HEK293 (cell line): Measurements from ENCODE around the gene TTC9C.

ENCODE experiments used
- CTCF ChIA-PET: fragments of 350-600 bp; formaldehyde crosslinking; extraction: SDS; loops from one replicate; lab custom pipeline; 2021; ENCODE audit warnings: antibody characterized with exemption; lab: Yijun Ruan, JAX
- POLR2A ChIA-PET: fragments of 300-600 bp; formaldehyde crosslinking; extraction: SDS; loops from one replicate; lab custom pipeline; 2020; ENCODE audit warnings: antibody characterized with exemption, inconsistent platforms; lab: Yijun Ruan, JAX
- H3K27ac ChIP-seq: fragments of 200-500 bp; sonication (Bioruptor generic); 2 replicates; pipeline ENCODE4 v1.5.1; 2014; ENCODE audit warnings: low read depth, low read length, control low read depth, inconsistent platforms; ENCODE audit errors: extremely low read depth
- H3K36me3 ChIP-seq, 2 experiments: fragments of 200-500 bp in 1 of 2; sonication (Bioruptor generic) in 1 of 2; 1 replicate in 1 of 2; 2 replicates in 1 of 2; pipeline ENCODE4 v1.5.1; 2014 to 2017; ENCODE audit warnings: inconsistent platforms in 2 of 2, low read length in 2 of 2; ENCODE audit not compliant: control insufficient read depth in 2 of 2, insufficient read depth in 1 of 2
- H3K4me1 ChIP-seq: fragments of 200-500 bp; sonication (Bioruptor generic); 2 replicates; pipeline ENCODE4 v1.5.1; 2014; ENCODE audit warnings: mild to moderate bottlenecking, low read length, inconsistent platforms; ENCODE audit not compliant: control insufficient read depth, insufficient read depth
- H3K4me3 ChIP-seq: 2 replicates; pipeline ENCODE4 v1.5.1; 2011; ENCODE audit warnings: low read depth, mild to moderate bottlenecking, control low read depth, low read length, moderate library complexity
- H3K9me3 ChIP-seq: fragments of 200-500 bp; sonication (Bioruptor generic); 2 replicates; pipeline ENCODE4 v1.5.1; 2014; ENCODE audit warnings: low read depth, low read length, inconsistent platforms; ENCODE audit not compliant: control insufficient read depth, insufficient read depth
- GLIS2 ChIP-seq: fragments of 450-650 bp; formaldehyde crosslinking; IDR thresholded peaks from 2 replicates; pipeline ENCODE4 v1.5.1; 2016; ENCODE audit warnings: missing biosample characterization, missing genetic modification characterization
- KLF10 ChIP-seq: fragments of 450-650 bp; IDR thresholded peaks from 2 replicates; pipeline ENCODE4 v1.5.1; 2018; ENCODE audit warnings: missing biosample characterization, mild to moderate bottlenecking, missing genetic modification characterization
- KLF9 ChIP-seq: fragments of 450-650 bp; formaldehyde crosslinking; IDR thresholded peaks from 2 replicates; pipeline ENCODE4 v1.5.1; 2016; ENCODE audit warnings: missing biosample characterization, missing genetic modification characterization, low read depth
- SCRT2 ChIP-seq: fragments of 450-650 bp; formaldehyde crosslinking; IDR thresholded peaks from 2 replicates; pipeline ENCODE4 v1.5.1; 2016; ENCODE audit warnings: missing biosample characterization, missing genetic modification characterization
- SP3 ChIP-seq: fragments of 450-650 bp; formaldehyde crosslinking; IDR thresholded peaks from 2 replicates; pipeline ENCODE4 v1.5.1; 2016; ENCODE audit warnings: missing biosample characterization, missing genetic modification characterization
- SP7 ChIP-seq: fragments of 450-650 bp; formaldehyde crosslinking; IDR thresholded peaks from 2 replicates; pipeline ENCODE4 v1.5.1; 2016; ENCODE audit warnings: missing biosample characterization, missing genetic modification characterization
- YY2 ChIP-seq: fragments of 450-650 bp; formaldehyde crosslinking; IDR thresholded peaks from 2 replicates; pipeline ENCODE4 v1.5.1; 2016; ENCODE audit warnings: missing biosample characterization, missing genetic modification characterization
- ZBTB8A ChIP-seq: fragments of 450-650 bp; formaldehyde crosslinking; IDR thresholded peaks from 2 replicates; pipeline ENCODE4 v1.5.1; 2016; ENCODE audit warnings: missing biosample characterization, missing genetic modification characterization
- ZNF133 ChIP-seq: fragments of 450-650 bp; formaldehyde crosslinking; IDR thresholded peaks from 2 replicates; pipeline ENCODE4 v1.5.1; 2016; ENCODE audit warnings: missing biosample characterization, missing genetic modification characterization
- ZNF202 ChIP-seq: fragments of 450-650 bp; formaldehyde crosslinking; IDR thresholded peaks from 2 replicates; pipeline ENCODE4 v1.5.1; 2016; ENCODE audit warnings: missing biosample characterization, missing genetic modification characterization, borderline replicate concordance
- ZNF610 ChIP-seq: fragments of 450-650 bp; formaldehyde crosslinking; IDR thresholded peaks from 2 replicates; pipeline ENCODE4 v1.5.1; 2016; ENCODE audit warnings: missing biosample characterization, missing genetic modification characterization, borderline replicate concordance
- ZNF660 ChIP-seq: fragments of 450-650 bp; IDR thresholded peaks from 2 replicates; pipeline ENCODE4 v1.5.1; 2018; ENCODE audit warnings: missing biosample characterization, mild to moderate bottlenecking, missing genetic modification characterization
- ZNF776 ChIP-seq: fragments of 450-650 bp; formaldehyde crosslinking; IDR thresholded peaks from 2 replicates; pipeline ENCODE4 v1.5.0; 2017; ENCODE audit warnings: missing biosample characterization, missing genetic modification characterization, borderline replicate concordance
- ZNF777 ChIP-seq: fragments of 450-650 bp; formaldehyde crosslinking; IDR thresholded peaks from 2 replicates; pipeline ENCODE4 v1.5.1; 2017; ENCODE audit warnings: missing biosample characterization, missing genetic modification characterization, borderline replicate concordance
- ZSCAN16 ChIP-seq: fragments of 450-650 bp; formaldehyde crosslinking; IDR thresholded peaks from 2 replicates; pipeline ENCODE4 v1.5.1; 2016; ENCODE audit warnings: missing biosample characterization, missing genetic modification characterization
- ZXDB ChIP-seq: fragments of 450-650 bp; formaldehyde crosslinking; IDR thresholded peaks from 2 replicates; pipeline ENCODE4 v1.5.1; 2016; ENCODE audit warnings: missing biosample characterization, missing genetic modification characterization
- TF ChIP-seq, protein P1 (sequence below): sonication (generic); formaldehyde crosslinking; IDR thresholded peaks from 2 replicates; pipeline ENCODE4 v1.8.1; 2022; ENCODE audit warnings: mild to moderate bottlenecking, moderate library complexity, missing genetic modification reagents
- TF ChIP-seq, protein P2 (sequence below): fragments of 450-650 bp; formaldehyde crosslinking; IDR thresholded peaks from 2 replicates; pipeline ENCODE4 v1.5.1; 2017; ENCODE audit warnings: missing biosample characterization, missing genetic modification characterization
- TF ChIP-seq, protein P3 (sequence below): fragments of 450-650 bp; formaldehyde crosslinking; IDR thresholded peaks from 2 replicates; pipeline ENCODE4; 2016; ENCODE audit warnings: missing biosample characterization, missing genetic modification characterization
- TF ChIP-seq, protein P4 (sequence below): fragments of 450-650 bp; formaldehyde crosslinking; IDR thresholded peaks from 2 replicates; pipeline ENCODE4 v1.5.1; 2016; ENCODE audit warnings: missing biosample characterization, missing genetic modification characterization
- TF ChIP-seq, protein P5 (sequence below): fragments of 450-650 bp; IDR thresholded peaks from 2 replicates; pipeline ENCODE4 v1.5.1; 2018; ENCODE audit warnings: missing biosample characterization, missing genetic modification characterization

Gene TTC9C

DNA sequence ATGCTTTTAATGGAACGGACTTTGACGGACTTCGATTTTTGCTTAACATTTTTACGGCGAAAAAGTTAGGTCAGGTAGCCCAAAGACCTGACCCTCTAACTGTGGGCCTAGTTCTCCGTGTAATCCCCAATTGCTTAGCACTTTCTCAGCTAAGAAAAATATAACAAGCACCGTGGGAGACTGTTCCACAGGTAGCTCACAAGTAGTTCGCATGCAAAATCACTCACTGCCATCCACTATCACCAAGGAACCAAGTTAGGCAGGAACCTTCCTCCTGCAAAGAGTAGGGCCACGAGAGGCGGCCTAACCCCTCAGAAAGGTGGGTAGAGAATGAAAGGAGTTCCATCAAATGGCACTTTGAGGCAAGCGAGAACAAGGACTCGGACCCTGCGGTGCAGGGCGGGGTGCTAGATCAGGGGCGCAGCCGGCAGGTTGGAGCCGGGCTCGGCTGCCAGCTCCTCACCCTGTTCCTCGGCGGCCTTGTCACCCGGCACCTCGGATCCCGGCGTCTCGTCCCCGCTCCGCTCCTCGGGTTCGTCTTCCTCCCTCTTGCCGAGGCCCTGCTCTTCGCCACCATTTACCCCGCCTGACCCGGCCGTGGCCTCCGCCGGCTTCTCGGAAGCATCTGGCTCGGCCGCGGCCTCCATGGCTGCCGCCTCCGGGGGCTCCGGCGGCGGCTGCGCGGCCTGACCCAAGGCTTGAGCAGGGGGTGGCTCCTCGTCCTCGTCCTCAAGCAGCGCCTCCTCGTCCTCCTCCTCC, 2.0 kb upstream of the TTC9C start:
- peak overlapping the region; percentile 98 for H3K27ac ChIP-seq
- peaks cover 11 to 58% of the 10 kb centered on the region in 2 experiments; a peak in 2 of 3 replicates for H3K36me3 ChIP-seq
- peaks cover 4% of the 10 kb centered on the region; the same call in 1 of the 2 replicates for H3K4me1 ChIP-seq
- POLR2A ChIA-PET, result interaction anchor here (0.5 to 10.0 kb wide), 26 partner anchors 8 to 388 kb away, joined by 3 to 137 read pairs (median 13); partner anchors contain the start of genes BSCL2, C11orf98, CSKMT and EEF1G
- TF ChIP-seq YY2 (tag by site-specific recombination), result peak; percentile 39; the same call in 1 of the 2 replicates
- TF ChIP-seq ZXDB (tag by site-specific recombination), result peak; percentile 43; the same call in 1 of the 2 replicates
- TF ChIP-seq SP3 (tag by site-specific recombination), result no peak
- TF ChIP-seq, protein P1, sequence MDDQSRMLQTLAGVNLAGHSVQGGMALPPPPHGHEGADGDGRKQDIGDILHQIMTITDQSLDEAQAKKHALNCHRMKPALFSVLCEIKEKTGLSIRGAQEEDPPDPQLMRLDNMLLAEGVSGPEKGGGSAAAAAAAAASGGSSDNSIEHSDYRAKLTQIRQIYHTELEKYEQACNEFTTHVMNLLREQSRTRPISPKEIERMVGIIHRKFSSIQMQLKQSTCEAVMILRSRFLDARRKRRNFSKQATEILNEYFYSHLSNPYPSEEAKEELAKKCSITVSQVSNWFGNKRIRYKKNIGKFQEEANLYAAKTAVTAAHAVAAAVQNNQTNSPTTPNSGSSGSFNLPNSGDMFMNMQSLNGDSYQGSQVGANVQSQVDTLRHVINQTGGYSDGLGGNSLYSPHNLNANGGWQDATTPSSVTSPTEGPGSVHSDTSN, result no peak
- TF ChIP-seq, protein P2, sequence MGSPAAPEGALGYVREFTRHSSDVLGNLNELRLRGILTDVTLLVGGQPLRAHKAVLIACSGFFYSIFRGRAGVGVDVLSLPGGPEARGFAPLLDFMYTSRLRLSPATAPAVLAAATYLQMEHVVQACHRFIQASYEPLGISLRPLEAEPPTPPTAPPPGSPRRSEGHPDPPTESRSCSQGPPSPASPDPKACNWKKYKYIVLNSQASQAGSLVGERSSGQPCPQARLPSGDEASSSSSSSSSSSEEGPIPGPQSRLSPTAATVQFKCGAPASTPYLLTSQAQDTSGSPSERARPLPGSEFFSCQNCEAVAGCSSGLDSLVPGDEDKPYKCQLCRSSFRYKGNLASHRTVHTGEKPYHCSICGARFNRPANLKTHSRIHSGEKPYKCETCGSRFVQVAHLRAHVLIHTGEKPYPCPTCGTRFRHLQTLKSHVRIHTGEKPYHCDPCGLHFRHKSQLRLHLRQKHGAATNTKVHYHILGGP (tag by site-specific recombination), result no peak
- TF ChIP-seq ZNF610 (tag by site-specific recombination), result no peak
- no peak for TF ChIP-seq SP7 (tag by site-specific recombination)
- TF ChIP-seq KLF10 (tag by site-specific recombination), result no peak
- TF ChIP-seq ZNF776, result no peak
- TF ChIP-seq, protein P3, sequence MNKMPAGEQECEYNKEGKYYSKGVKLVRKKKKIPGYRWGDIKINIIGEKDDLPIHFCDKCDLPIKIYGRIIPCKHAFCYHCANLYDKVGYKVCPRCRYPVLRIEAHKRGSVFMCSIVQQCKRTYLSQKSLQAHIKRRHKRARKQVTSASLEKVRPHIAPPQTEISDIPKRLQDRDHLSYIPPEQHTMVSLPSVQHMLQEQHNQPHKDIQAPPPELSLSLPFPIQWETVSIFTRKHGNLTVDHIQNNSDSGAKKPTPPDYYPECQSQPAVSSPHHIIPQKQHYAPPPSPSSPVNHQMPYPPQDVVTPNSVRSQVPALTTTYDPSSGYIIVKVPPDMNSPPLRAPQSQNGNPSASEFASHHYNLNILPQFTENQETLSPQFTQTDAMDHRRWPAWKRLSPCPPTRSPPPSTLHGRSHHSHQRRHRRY (tag by site-specific recombination), result 0 out of 2 replicates have a peak, but pooled peaks have one; percentile 21
- TF ChIP-seq, protein P4, sequence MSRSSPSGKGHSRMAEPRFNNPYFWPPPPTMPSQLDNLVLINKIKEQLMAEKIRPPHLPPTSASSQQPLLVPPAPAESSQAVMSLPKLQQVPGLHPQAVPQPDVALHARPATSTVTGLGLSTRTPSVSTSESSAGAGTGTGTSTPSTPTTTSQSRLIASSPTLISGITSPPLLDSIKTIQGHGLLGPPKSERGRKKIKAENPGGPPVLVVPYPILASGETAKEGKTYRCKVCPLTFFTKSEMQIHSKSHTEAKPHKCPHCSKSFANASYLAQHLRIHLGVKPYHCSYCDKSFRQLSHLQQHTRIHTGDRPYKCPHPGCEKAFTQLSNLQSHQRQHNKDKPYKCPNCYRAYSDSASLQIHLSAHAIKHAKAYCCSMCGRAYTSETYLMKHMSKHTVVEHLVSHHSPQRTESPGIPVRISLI (tag by site-specific recombination), result no peak
- no peak for TF ChIP-seq KLF9 (tag by site-specific recombination)
- no peak for TF ChIP-seq ZNF202 (tag by site-specific recombination)
- no peak for TF ChIP-seq GLIS2 (tag by site-specific recombination)
- TF ChIP-seq, protein P5, sequence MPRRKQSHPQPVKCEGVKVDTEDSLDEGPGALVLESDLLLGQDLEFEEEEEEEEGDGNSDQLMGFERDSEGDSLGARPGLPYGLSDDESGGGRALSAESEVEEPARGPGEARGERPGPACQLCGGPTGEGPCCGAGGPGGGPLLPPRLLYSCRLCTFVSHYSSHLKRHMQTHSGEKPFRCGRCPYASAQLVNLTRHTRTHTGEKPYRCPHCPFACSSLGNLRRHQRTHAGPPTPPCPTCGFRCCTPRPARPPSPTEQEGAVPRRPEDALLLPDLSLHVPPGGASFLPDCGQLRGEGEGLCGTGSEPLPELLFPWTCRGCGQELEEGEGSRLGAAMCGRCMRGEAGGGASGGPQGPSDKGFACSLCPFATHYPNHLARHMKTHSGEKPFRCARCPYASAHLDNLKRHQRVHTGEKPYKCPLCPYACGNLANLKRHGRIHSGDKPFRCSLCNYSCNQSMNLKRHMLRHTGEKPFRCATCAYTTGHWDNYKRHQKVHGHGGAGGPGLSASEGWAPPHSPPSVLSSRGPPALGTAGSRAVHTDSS, result peak; percentile 75
- TF ChIP-seq ZSCAN16 (tag by site-specific recombination), result no peak
- TF ChIP-seq SCRT2 (tag by site-specific recombination), result peak; percentile 51; the same call in 1 of the 2 replicates
- no peak for TF ChIP-seq ZNF777
- no peaks in the 10 kb centered on the region for H3K9me3 ChIP-seq
- CTCF ChIA-PET, result interaction anchor here (0.7 kb wide), 1 partner anchor 27 kb away, joined by 3 read pairs; the partner anchor contains the start of gene ZBTB3
- H3K4me3 ChIP-seq, result peak overlapping the region; percentile 93

DNA sequence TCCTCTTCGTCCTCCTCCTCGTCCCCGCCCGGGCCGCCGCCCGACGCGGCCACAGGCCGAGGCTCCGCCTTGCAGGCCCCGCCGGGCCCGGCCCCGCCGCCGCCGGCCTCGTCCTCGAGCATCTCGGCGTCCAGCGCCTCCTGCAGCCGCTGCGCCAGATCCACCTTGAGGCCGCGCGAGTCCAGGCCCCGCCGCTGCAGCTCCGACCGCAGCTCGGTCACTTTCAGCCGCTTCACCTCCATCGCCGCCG, 1.4 kb upstream of the TTC9C start:
- Histone ChIP-seq H3K27ac (peak overlapping the region; percentile 98), H3K9me3 (no peaks in the 10 kb centered on the region), H3K36me3 (peaks cover 12 to 54% of the 10 kb centered on the region in 2 experiments; a peak in 2 of 3 replicates), H3K4me3 (peak overlapping the region; percentile 93), H3K4me1 (peaks cover 4% of the 10 kb centered on the region; the same call in 1 of the 2 replicates)
- ChIA-PET POLR2A (interaction anchor here (0.6 to 10.0 kb wide), 34 partner anchors 9 to 162 kb away, joined by 3 to 137 read pairs (median 8); partner anchors contain the start of genes BSCL2, C11orf98, CSKMT and EEF1G), CTCF (interaction anchor here (0.6 to 1.0 kb wide), 3 partner anchors 27 to 159 kb away, joined by 3 to 6 read pairs (median 4); partner anchors contain the start of gene ZBTB3)
- TF ChIP-seq ZNF660 (tag by site-specific recombination), result 0 out of 2 replicates have a peak, but pooled peaks have one; percentile 43
- TF ChIP-seq ZBTB8A, result no peak
- TF ChIP-seq GLIS2 (tag by site-specific recombination), result peak; percentile 42; the same call in 1 of the 2 replicates
- no peak for TF ChIP-seq ZNF133 (tag by site-specific recombination)
